ENCODE data around the gene TXLNA.

The TXLNA gene

DNA sequence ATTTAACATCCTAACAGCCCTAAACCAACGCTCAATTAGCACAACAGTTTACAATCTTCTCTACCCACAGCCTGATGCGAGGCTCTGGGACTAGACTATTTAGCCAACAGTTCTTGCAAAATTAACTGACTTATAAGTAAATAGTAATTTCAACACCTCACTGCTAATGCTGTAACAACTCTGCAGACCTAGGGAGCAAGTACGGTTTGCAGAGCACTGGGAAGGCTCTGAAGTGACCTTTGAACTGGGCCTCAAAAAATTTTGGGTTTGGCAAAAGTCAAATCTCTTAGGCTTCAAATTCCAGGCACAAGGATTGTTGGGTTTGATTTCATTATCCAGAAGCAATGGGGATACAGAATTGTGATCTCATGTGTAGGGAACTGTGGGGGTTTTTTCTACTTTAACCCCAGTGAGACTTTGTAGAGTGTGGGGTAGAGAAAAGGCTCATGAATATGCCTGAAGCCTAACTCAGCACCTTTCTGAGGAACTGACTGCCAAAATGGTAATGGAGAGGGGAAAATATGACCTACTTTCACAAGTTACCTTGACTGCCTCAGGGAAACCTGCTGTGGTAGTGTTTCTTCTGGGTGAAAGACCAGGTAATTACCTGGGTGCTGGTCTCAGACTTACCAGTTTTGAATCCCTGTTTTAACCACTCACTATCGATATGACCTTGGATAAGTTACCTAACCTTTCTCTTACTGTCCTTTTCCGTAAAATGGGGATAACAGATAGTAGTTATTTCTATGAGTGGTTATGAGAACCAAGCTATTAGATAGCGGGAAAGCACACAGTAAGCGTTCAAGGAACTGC is 889 bp upstream of the TXLNA start:
- H3K27ac ChIP-seq: peak overlapping the region; percentile 86 to 95
- DNase-seq (ENCODE audit: low spot score): no peak
- TF ChIP-seq, protein P1, sequence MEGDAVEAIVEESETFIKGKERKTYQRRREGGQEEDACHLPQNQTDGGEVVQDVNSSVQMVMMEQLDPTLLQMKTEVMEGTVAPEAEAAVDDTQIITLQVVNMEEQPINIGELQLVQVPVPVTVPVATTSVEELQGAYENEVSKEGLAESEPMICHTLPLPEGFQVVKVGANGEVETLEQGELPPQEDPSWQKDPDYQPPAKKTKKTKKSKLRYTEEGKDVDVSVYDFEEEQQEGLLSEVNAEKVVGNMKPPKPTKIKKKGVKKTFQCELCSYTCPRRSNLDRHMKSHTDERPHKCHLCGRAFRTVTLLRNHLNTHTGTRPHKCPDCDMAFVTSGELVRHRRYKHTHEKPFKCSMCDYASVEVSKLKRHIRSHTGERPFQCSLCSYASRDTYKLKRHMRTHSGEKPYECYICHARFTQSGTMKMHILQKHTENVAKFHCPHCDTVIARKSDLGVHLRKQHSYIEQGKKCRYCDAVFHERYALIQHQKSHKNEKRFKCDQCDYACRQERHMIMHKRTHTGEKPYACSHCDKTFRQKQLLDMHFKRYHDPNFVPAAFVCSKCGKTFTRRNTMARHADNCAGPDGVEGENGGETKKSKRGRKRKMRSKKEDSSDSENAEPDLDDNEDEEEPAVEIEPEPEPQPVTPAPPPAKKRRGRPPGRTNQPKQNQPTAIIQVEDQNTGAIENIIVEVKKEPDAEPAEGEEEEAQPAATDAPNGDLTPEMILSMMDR (IDR thresholded peaks at IDR 0.05): no peak
- peak overlapping the region; percentile 84 for H3K4me3 ChIP-seq

DNA sequence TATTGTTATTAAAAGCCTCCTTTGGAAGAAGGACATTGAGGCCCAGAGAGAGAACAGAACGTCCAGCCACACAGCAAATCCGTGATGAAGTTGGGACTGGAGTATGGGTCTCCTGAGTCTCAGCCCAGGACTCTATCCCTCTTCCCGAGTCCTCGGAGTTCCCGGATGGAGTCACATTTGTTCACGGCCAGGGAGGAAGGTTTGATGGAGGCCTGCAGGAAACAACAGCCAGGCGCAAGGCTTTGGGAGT is 357 bp upstream of the TXLNA start:
- peak overlapping the region; percentile 84 for H3K4me3 ChIP-seq
- TF ChIP-seq, protein P1 (IDR thresholded peaks at IDR 0.05): no peak
- DNase-seq (ENCODE audit: low spot score): no peak
- peak overlapping the region; percentile 86 to 95 for H3K27ac ChIP-seq

DNA sequence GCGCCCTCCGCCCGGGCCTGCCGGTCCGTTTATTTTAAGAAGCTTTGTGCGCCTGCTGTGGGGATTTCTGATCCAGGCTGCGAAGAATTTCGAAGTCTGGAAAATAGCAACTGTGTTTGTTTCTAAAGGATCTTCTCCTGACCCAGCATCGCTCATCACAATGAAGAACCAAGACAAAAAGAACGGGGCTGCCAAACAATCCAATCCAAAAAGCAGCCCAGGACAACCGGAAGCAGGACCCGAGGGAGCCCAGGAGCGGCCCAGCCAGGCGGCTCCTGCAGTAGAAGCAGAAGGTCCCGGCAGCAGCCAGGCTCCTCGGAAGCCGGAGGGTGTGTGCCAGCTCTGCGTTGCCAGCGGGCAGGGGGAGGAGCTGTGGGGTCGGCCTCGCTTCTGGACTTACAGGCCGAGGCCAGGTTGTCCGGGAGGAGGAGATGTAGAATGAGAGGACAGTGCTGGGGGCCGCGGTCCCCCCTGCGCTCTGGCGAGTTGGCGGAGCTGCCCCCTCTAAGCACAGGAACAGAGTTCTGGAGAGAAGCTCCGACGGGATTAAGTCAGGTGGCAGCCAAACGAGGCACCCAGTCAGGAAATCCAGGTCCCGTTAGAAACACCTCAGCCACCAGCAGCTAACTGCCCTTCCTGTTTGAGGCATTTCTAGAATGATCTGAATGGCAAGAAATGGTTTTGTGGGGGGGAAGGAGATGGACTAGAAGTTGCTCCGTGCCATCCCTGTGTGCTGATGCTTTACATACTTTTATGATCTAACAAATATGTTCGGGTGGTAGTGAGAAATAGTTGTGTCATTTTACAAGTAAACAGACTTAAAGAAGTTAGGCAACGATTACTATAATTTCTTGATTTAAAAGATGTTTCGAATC is 948 bp downstream of the TXLNA start:
- peak overlapping the region; percentile 86 to 95 for H3K27ac ChIP-seq
- no peak for DNase-seq (ENCODE audit: low spot score)

DNA sequence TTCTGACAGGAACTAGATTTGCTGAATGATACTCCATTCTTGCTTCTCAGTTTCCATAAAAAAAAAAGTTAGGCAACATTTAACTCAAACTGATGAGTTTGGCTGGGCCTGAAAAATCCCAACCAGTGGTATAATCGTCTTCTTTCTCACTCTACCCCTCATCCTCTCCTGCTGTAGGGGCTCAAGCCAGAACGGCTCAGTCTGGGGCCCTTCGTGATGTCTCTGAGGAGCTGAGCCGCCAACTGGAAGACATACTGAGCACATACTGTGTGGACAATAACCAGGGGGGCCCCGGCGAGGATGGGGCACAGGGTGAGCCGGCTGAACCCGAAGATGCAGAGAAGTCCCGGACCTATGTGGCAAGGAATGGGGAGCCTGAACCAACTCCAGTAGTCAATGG is 1.6 kb downstream of the TXLNA start:
- H3K4me3 ChIP-seq: peak overlapping the region; percentile 84
- no peak for DNase-seq (ENCODE audit: low spot score)
- TF ChIP-seq, protein P1 (IDR thresholded peaks at IDR 0.05): no peak
- H3K27ac ChIP-seq: peak overlapping the region; percentile 86 to 95

More for the DNA sequence above, 948 bp downstream of the TXLNA start:
- H3K4me3 ChIP-seq: peak overlapping the region; percentile 84
- TF ChIP-seq, protein P1 (IDR thresholded peaks at IDR 0.05): no peak

DNA sequence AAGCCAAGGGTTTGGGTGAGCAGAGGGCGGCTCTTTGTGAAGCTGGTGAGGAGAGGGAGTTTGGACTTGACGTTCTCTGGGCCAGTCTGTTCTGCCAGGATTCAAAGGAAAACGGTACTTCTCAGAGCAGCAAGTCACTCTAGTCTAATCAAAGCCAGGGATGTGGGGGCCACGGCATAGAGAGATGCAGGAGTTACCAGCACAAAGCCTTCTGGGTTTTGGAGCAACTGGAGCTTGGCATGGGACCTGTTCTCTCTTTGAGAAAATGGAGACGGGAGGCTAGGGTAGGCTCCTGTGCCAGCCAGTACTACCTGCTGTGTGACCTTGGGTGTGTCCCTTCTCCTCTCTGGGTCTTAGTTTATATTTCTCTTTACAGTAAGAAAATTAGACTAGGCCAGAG is 2.1 kb downstream of the TXLNA start:
- TF ChIP-seq, protein P1 (IDR thresholded peaks at IDR 0.05): no peak
- Histone ChIP-seq H3K4me3 (peak overlapping the region; percentile 84), H3K27ac (no peak overlapping the region)
- DNase-seq (ENCODE audit: low spot score): no peak

DNA sequence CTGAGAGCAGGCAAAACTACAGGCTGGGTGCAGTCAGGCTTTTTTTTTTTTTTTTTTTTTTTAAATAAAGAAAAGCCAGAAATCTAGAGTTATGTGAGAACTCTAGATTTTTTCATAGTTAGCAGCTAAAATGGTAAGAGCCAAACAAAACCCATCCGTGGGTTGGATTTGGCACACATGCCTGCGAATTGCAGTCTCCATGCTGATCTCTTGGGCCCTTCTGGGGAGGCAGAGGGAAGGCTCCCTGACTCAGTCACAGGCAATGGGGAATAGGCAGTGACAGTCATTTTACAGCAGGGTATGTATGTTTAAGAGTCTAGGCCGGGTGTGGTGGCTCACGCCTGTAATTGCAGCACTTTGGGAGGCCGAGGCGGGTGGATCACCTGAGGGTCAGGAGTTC is 2.6 kb downstream of the TXLNA start:
- Histone ChIP-seq H3K27ac (no peak overlapping the region), H3K4me3 (peak overlapping the region; percentile 33)
- TF ChIP-seq, protein P1 (IDR thresholded peaks at IDR 0.05): no peak
- DNase-seq (ENCODE audit: low spot score): no peak

Data from coronary artery (tissue), 2 donors.